Astrocyte of the spinal cord (primary cell): ENCODE measurements around the gene PTPN11.
A peak's percentile ranks its signal among the peaks of the same experiment; 100 is the strongest.
"Not testable (repeated sequence)": the region's sequence is repeated elsewhere in the genome, so short reads cannot be mapped to it uniquely, and the experiment has no call there.

Experiments used
- DNase-seq: peaks from one replicate; pipeline ENCODE4 v3.0.0; 2011; ENCODE audit warnings: low read depth, low spot score
- H3K4me3 ChIP-seq: 2 replicates; pipeline ENCODE4 v1.5.1; 2011; ENCODE audit warnings: low read depth, mild to moderate bottlenecking, low read length, moderate library complexity
- CTCF ChIP-seq: IDR thresholded peaks from 2 replicates; pipeline ENCODE4 v1.5.1; 2012; ENCODE audit warnings: low read depth, mild to moderate bottlenecking, low read length, inconsistent platforms
- in situ Hi-C: cut with HindIII; loops from 2 replicates; pipeline ENCODE4 v1.10.0; 2017; ENCODE audit warnings: low sequenced_read_pairs

The PTPN11 gene

GRCh38 chr12:112381406-112381882, 37.3 kb upstream of the PTPN11 start:
- no peak for TF ChIP-seq CTCF
- DNase-seq: no peak
- H3K4me3 ChIP-seq: peak overlapping the region; percentile 69
- in situ Hi-C loops: no loop called here

GRCh38 chr12:112381883-112382796, 36.6 kb upstream of the PTPN11 start, which contains the start of gene HECTD4:
Gene HECTD4, minus strand, starts transcription at chr12:112382431. Its CDS starts 303 bp downstream, at chr12:112382128.
- DNase-seq: peak; percentile 82
- in situ Hi-C loops: no loop called here
- TF ChIP-seq CTCF: no peak
- H3K4me3 ChIP-seq: peak within 1 kb of the TSS; percentile 69

GRCh38 chr12:112382866-112383265, 35.9 kb upstream of the PTPN11 start:
- H3K4me3 ChIP-seq: peak overlapping the region; percentile 52
- TF ChIP-seq CTCF: no peak
- no peak for DNase-seq
- in situ Hi-C loops: no loop called here

- TF ChIP-seq CTCF: no peak
- DNase-seq: no peak
- H3K4me3 ChIP-seq: no peak overlapping the region
- in situ Hi-C loops: no loop called here
These were observed 32.0 kb upstream of the PTPN11 start for GRCh38 chr12:112386726-112387125.

GRCh38 chr12:112389228-112389627, 29.5 kb upstream of the PTPN11 start:
- DNase-seq: no peak
- in situ Hi-C loops: no loop called here
- TF ChIP-seq CTCF: no peak
- H3K4me3 ChIP-seq: no peak overlapping the region

- DNase-seq, in situ Hi-C loops, H3K4me3 ChIP-seq: not testable (repeated sequence)
These were observed 28.7 kb upstream of the PTPN11 start for GRCh38 chr12:112389922-112390654.
